Neural cell (in vitro differentiated cells): Measurements from ENCODE around the gene CAPN12. TPM values are rescaled to one million over a fixed set of nuclear protein-coding genes. Genes with fewer than 3 reads are reported as not detected.

ENCODE experiments used
- H2AFZ ChIP-seq: fragments of 200-600, 300-800 bp; sonication (generic), shearing (Covaris generic); 2 replicates; pipeline ENCODE4 v1.6.0; 2014; ENCODE audit warnings: low read depth, mild to moderate bottlenecking, antibody characterized with exemption, low read length, moderate library complexity
- H3F3A ChIP-seq: fragments of 200-600 bp; shearing (Covaris generic); 2 replicates; pipeline ENCODE4 v1.6.1; 2016; ENCODE audit warnings: mild to moderate bottlenecking, moderate library complexity, mixed read lengths, antibody characterized with exemption, low read length; ENCODE audit not compliant: insufficient read depth, poor library complexity, severe bottlenecking
- H3K27ac ChIP-seq: fragments of 200-600, 300-800 bp; sonication (generic), shearing (Covaris generic); 2 replicates; pipeline ENCODE4 v1.5.1; 2014; ENCODE audit warnings: mild to moderate bottlenecking, low read length, moderate library complexity
- H3K27me3 ChIP-seq: fragments of 300-800, 200-600 bp; sonication (generic), shearing (Covaris generic); 2 replicates; pipeline ENCODE4 v1.6.0; 2014; ENCODE audit warnings: mild to moderate bottlenecking, low read depth, low read length, moderate library complexity; ENCODE audit not compliant: insufficient read depth
- H3K36me3 ChIP-seq: fragments of 300-800, 200-600 bp; sonication (generic), shearing (Covaris generic); 2 replicates; pipeline ENCODE4 v1.5.1; 2014; ENCODE audit warnings: mild to moderate bottlenecking, antibody characterized with exemption, low read length, moderate library complexity; ENCODE audit not compliant: insufficient read depth
- H3K4me2 ChIP-seq: fragments of 300-800, 200-600 bp; sonication (generic), shearing (Covaris generic); 2 replicates; pipeline ENCODE4 v1.6.0; 2014; ENCODE audit warnings: mild to moderate bottlenecking, low read length
- H3K4me3 ChIP-seq: fragments of 300-800, 200-600 bp; sonication (generic), shearing (Covaris generic); 2 replicates; pipeline ENCODE4 v1.5.1; 2014; ENCODE audit warnings: mild to moderate bottlenecking, low read length, moderate library complexity
- H3K79me2 ChIP-seq: fragments of 200-600 bp; shearing (Covaris generic); replicated peaks from 2 replicates; pipeline ENCODE4 v1.6.0; 2014; ENCODE audit warnings: mild to moderate bottlenecking, low read length, moderate library complexity; ENCODE audit not compliant: insufficient read depth
- H3K9ac ChIP-seq: fragments of 300-800, 200-600 bp; sonication (generic), shearing (Covaris generic); 2 replicates; pipeline ENCODE4 v1.6.1; 2016; ENCODE audit warnings: mild to moderate bottlenecking, low read length, mixed read lengths
- H3K9me2 ChIP-seq: fragments of 200-600 bp; shearing (Covaris generic); 2 replicates; pipeline ENCODE4 v1.6.1; 2016; ENCODE audit warnings: mild to moderate bottlenecking, low read length, mixed read lengths; ENCODE audit not compliant: insufficient read depth
- H3K9me3 ChIP-seq: fragments of 200-600, 300-800 bp; sonication (generic), shearing (Covaris generic); 2 replicates; pipeline ENCODE4 v1.6.1; 2016; ENCODE audit warnings: mild to moderate bottlenecking, mixed run types, low read length, moderate library complexity, mixed read lengths
- H4K20me1 ChIP-seq: fragments of 200-600 bp; shearing (Covaris generic); 2 replicates; pipeline ENCODE4 v1.6.1; 2016; ENCODE audit warnings: mild to moderate bottlenecking, mixed run types; ENCODE audit not compliant: insufficient read depth
- EP300 ChIP-seq: fragments of 450-650 bp; conservative IDR thresholded peaks from 2 replicates; pipeline ENCODE4 v1.6.1; 2014; ENCODE audit warnings: antibody characterized with exemption, mild to moderate bottlenecking, moderate library complexity; ENCODE audit not compliant: poor library complexity, severe bottlenecking
- EZH2 ChIP-seq: fragments of 200-600, 300-800 bp; shearing (Covaris generic), sonication (generic); IDR thresholded peaks from 2 replicates; pipeline ENCODE4 v1.6.1; 2014; ENCODE audit warnings: antibody characterized with exemption, low read length, borderline replicate concordance, mild to moderate bottlenecking; ENCODE audit not compliant: insufficient read depth, poor library complexity, severe bottlenecking
- MXI1 ChIP-seq: fragments of 450-650 bp; conservative IDR thresholded peaks from 2 replicates; pipeline ENCODE4 v1.6.1; 2014; ENCODE audit warnings: antibody characterized with exemption, mild to moderate bottlenecking; ENCODE audit not compliant: poor library complexity, severe bottlenecking
- POLR2AphosphoS5 ChIP-seq: IDR thresholded peaks from 2 replicates; pipeline ENCODE4 v1.6.1; 2012
- RAD21 ChIP-seq: fragments of 450-650 bp; conservative IDR thresholded peaks from 2 replicates; pipeline ENCODE4 v1.6.1; 2014; ENCODE audit warnings: antibody characterized with exemption, mild to moderate bottlenecking, moderate library complexity
- SMC3 ChIP-seq: fragments of 450-650 bp; conservative IDR thresholded peaks from 2 replicates; pipeline ENCODE4 v1.6.1; 2014; ENCODE audit warnings: antibody characterized with exemption, mild to moderate bottlenecking, moderate library complexity; ENCODE audit not compliant: poor library complexity
- TAF1 ChIP-seq: IDR thresholded peaks from 2 replicates; pipeline ENCODE4 v1.6.1; 2012; ENCODE audit warnings: low read depth
- polyA plus RNA-seq: library from polyadenylated mRNA; depleted of rRNA; stranded (reverse); fragments of >200 nt; gene quantifications from 2 replicates; pipeline ENCODE4 v1.2.3, GENCODE V29; 2014
- TF ChIP-seq, protein P1 (sequence below): fragments of 450-650 bp; IDR thresholded peaks from 2 replicates; pipeline ENCODE4 v1.5.1; 2014; ENCODE audit warnings: antibody characterized with exemption, mild to moderate bottlenecking, moderate library complexity; ENCODE audit not compliant: poor library complexity, severe bottlenecking
- TF ChIP-seq, protein P2 (sequence below): IDR thresholded peaks from 2 replicates; pipeline ENCODE4 v1.6.1; 2012; ENCODE audit warnings: borderline replicate concordance

CAPN12 gene
- polyA plus RNA-seq, 1 donor from 2014 or later = not detected

DNA sequence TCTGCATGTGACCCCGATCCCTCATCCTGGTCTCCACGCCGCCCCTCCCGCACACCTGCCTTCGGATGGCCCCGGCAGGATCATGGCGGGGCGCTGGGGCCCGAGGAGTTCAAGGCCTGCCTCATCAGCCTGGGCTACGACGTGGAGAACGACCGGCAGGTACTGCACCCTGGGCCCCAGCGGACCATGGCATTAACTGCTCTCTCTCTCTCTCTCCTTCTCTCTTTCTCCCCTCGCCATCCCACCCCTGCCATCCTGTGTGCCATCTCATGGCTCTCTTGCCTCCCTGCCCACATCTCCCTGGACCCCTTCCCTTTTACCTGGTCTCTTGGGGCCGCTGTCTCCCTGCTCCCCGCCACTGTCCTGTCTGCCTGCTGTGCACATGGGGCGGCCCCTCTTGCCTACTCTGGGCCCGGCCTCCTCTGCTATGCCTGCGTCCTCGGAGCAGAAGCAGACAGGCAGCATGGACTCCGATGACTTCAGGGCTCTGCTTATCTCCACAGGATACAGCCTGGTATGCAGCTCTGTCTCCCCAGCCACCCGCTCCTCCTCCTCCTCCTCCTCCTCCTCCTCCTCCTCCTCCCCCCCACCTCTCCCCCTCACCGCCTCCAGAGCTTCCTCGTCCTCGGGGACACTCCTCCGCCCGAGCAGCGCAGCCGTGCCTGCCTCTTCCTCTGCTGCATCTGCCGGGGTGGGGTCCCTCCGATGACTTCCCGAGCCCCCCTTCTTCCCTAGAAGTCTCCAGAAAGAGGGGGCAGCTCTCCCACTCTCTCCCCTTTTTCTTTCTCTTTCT, 16.2 kb downstream of the CAPN12 start:
- H3F3A ChIP-seq = no peaks in the 10 kb centered on the region
- no peak overlapping the region for H3K9ac ChIP-seq
- TF ChIP-seq EP300 (no peak), TAF1 (no peak), RAD21 (no peak), SMC3 (no peak), MXI1 (no peak), POLR2AphosphoS5 (no peak), EZH2 (no peak)
- TF ChIP-seq, protein P1, sequence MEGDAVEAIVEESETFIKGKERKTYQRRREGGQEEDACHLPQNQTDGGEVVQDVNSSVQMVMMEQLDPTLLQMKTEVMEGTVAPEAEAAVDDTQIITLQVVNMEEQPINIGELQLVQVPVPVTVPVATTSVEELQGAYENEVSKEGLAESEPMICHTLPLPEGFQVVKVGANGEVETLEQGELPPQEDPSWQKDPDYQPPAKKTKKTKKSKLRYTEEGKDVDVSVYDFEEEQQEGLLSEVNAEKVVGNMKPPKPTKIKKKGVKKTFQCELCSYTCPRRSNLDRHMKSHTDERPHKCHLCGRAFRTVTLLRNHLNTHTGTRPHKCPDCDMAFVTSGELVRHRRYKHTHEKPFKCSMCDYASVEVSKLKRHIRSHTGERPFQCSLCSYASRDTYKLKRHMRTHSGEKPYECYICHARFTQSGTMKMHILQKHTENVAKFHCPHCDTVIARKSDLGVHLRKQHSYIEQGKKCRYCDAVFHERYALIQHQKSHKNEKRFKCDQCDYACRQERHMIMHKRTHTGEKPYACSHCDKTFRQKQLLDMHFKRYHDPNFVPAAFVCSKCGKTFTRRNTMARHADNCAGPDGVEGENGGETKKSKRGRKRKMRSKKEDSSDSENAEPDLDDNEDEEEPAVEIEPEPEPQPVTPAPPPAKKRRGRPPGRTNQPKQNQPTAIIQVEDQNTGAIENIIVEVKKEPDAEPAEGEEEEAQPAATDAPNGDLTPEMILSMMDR = no peak
- TF ChIP-seq, protein P2, sequence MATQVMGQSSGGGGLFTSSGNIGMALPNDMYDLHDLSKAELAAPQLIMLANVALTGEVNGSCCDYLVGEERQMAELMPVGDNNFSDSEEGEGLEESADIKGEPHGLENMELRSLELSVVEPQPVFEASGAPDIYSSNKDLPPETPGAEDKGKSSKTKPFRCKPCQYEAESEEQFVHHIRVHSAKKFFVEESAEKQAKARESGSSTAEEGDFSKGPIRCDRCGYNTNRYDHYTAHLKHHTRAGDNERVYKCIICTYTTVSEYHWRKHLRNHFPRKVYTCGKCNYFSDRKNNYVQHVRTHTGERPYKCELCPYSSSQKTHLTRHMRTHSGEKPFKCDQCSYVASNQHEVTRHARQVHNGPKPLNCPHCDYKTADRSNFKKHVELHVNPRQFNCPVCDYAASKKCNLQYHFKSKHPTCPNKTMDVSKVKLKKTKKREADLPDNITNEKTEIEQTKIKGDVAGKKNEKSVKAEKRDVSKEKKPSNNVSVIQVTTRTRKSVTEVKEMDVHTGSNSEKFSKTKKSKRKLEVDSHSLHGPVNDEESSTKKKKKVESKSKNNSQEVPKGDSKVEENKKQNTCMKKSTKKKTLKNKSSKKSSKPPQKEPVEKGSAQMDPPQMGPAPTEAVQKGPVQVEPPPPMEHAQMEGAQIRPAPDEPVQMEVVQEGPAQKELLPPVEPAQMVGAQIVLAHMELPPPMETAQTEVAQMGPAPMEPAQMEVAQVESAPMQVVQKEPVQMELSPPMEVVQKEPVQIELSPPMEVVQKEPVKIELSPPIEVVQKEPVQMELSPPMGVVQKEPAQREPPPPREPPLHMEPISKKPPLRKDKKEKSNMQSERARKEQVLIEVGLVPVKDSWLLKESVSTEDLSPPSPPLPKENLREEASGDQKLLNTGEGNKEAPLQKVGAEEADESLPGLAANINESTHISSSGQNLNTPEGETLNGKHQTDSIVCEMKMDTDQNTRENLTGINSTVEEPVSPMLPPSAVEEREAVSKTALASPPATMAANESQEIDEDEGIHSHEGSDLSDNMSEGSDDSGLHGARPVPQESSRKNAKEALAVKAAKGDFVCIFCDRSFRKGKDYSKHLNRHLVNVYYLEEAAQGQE = no peak
- H3K36me3 ChIP-seq = no peaks in the 10 kb centered on the region
- H3K9me2 ChIP-seq = no peaks in the 10 kb centered on the region
- H2AFZ ChIP-seq = no peak overlapping the region
- no peak overlapping the region for H3K4me3 ChIP-seq
- no peaks in the 10 kb centered on the region for H3K9me3 ChIP-seq
- H3K79me2 ChIP-seq = no peaks in the 10 kb centered on the region
- no peak overlapping the region for H3K4me2 ChIP-seq
- no peaks in the 10 kb centered on the region for H4K20me1 ChIP-seq
- H3K27me3 ChIP-seq = no peaks in the 10 kb centered on the region
- no peak overlapping the region for H3K27ac ChIP-seq

DNA sequence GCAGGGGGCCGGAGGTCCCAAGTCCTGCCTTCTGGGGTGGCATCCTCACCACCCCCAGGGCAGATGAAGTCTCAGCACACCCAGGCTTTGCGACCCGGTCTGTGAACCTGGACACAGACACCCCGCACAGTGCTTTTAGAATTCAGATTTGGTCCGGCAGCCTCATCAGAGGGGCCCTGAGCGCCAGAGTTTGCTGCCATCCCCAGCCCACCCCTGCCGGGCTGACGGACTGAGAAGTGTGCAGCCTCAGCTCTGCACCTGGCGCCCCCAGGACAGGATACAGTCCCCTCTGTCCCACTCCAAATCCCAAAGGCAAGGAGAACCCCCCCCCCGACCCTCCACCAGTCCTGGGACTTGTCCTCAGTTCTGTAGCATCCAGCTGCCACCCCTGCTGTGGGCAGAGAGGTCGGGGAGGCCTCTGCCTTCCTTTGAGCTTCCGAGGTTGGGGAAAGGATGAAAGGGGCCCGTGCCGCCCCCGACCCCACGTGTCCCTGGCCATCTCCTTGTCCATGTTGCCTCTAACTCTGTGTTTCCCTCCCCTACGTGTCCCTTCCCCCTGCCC, 16.9 kb downstream of the CAPN12 start:
- no peak overlapping the region for H3K4me2 ChIP-seq
- H3K9me3 ChIP-seq = no peaks in the 10 kb centered on the region
- no peaks in the 10 kb centered on the region for H3K79me2 ChIP-seq
- H3K4me3 ChIP-seq = no peak overlapping the region
- no peaks in the 10 kb centered on the region for H3F3A ChIP-seq
- H3K27ac ChIP-seq = no peak overlapping the region
- H2AFZ ChIP-seq = no peak overlapping the region
- no peaks in the 10 kb centered on the region for H3K9me2 ChIP-seq
- no peak overlapping the region for H3K9ac ChIP-seq
- H4K20me1 ChIP-seq = no peaks in the 10 kb centered on the region
- TF ChIP-seq RAD21 (no peak), EP300 (no peak), EZH2 (no peak), MXI1 (no peak), POLR2AphosphoS5 (no peak), TAF1 (no peak), SMC3 (no peak)
- TF ChIP-seq, protein P2 = no peak
- TF ChIP-seq, protein P1 = no peak
- H3K36me3 ChIP-seq = no peaks in the 10 kb centered on the region
- no peaks in the 10 kb centered on the region for H3K27me3 ChIP-seq
